NB4 (cell line): ENCODE measurements around the gene NOP16.

Experiments
- CTCF ChIP-seq: IDR thresholded peaks from one replicate; pipeline ENCODE4 v1.5.1; 2012; ENCODE audit warnings: low read depth, low read length
- POLR2A ChIP-seq: IDR thresholded peaks from 2 replicates; pipeline ENCODE4 v1.6.1; 2011; ENCODE audit warnings: mild to moderate bottlenecking; ENCODE audit not compliant: insufficient read length; ENCODE audit errors: extremely low read depth

- TF ChIP-seq CTCF (peak; percentile 20), POLR2A (no peak)
Observed at GRCh38 chr5:176405656-176406435, 17.4 kb upstream of the NOP16 start.
